Measurements from ENCODE around the gene PHACTR3.

Gene PHACTR3

DNA sequence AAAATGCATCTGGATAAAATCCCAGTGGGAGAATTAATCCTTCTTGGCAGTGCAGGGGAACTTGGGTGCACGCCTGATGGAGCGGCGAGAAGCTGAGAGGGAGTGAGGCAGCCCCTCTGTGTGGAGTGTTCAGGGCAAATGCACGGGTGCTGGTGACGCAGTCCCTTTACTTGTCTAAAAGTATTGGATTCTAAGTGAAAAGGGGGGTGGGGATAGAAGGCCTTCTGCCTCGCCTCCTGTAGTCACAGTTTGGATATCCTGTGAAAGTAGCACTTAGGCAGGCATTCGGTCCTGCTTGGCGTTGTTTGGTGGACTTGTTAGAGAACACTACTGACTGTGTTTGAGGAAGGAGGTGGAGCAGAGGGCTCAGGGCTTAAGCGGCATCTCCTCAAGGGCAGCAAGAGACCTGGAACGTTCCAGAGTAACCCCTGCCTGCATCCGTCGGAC, 39.3 kb downstream of the PHACTR3 start:
- H3K79me2 ChIP-seq (ENCODE audit: control insufficient read depth, low read length), result no peaks in the 10 kb centered on the region
- H3K4me3 ChIP-seq (ENCODE audit: low read length), result no peak overlapping the region
- H4K20me1 ChIP-seq (ENCODE audit: control insufficient read depth, insufficient read depth, low read depth, low read length), result no peaks in the 10 kb centered on the region
- H3K36me3 ChIP-seq (ENCODE audit: control insufficient read depth, low read length), result no peaks in the 10 kb centered on the region
- H3K9me2 ChIP-seq (replicated peaks; ENCODE audit: control insufficient read depth, low read length), result no peaks in the 10 kb centered on the region
- no peaks in the 10 kb centered on the region for H3K27me3 ChIP-seq (ENCODE audit: control insufficient read depth, low read length)
- H3K27ac ChIP-seq (ENCODE audit: low read depth, low read length), result no peak overlapping the region
- no peaks in the 10 kb centered on the region for H3F3A ChIP-seq (ENCODE audit: control insufficient read depth, insufficient read depth)
- no peak for TF ChIP-seq EZH2phosphoT487 (IDR thresholded peaks at IDR 0.05; ENCODE audit: borderline replicate concordance, low read length)
- TF ChIP-seq, protein P1, sequence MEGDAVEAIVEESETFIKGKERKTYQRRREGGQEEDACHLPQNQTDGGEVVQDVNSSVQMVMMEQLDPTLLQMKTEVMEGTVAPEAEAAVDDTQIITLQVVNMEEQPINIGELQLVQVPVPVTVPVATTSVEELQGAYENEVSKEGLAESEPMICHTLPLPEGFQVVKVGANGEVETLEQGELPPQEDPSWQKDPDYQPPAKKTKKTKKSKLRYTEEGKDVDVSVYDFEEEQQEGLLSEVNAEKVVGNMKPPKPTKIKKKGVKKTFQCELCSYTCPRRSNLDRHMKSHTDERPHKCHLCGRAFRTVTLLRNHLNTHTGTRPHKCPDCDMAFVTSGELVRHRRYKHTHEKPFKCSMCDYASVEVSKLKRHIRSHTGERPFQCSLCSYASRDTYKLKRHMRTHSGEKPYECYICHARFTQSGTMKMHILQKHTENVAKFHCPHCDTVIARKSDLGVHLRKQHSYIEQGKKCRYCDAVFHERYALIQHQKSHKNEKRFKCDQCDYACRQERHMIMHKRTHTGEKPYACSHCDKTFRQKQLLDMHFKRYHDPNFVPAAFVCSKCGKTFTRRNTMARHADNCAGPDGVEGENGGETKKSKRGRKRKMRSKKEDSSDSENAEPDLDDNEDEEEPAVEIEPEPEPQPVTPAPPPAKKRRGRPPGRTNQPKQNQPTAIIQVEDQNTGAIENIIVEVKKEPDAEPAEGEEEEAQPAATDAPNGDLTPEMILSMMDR (IDR thresholded peaks at IDR 0.05; ENCODE audit: low read depth, low read length, poor library complexity, severe bottlenecking), result no peak
- H3K4me2 ChIP-seq (ENCODE audit: low read length), result no peak overlapping the region
- no peaks in the 10 kb centered on the region for H3K4me1 ChIP-seq (ENCODE audit: control insufficient read depth, low read length)
- no peaks in the 10 kb centered on the region for H3K9me3 ChIP-seq (ENCODE audit: control insufficient read depth, insufficient read depth, low read length)

GRCh38 chr20:59644371-59644939, 40.1 kb downstream of the PHACTR3 start:
- H3K27me3 ChIP-seq (ENCODE audit: control insufficient read depth, low read length), result no peaks in the 10 kb centered on the region
- H3K4me1 ChIP-seq (ENCODE audit: control insufficient read depth, low read length), result no peaks in the 10 kb centered on the region
- no peaks in the 10 kb centered on the region for H3K9me3 ChIP-seq (ENCODE audit: control insufficient read depth, insufficient read depth, low read length)

DNA sequence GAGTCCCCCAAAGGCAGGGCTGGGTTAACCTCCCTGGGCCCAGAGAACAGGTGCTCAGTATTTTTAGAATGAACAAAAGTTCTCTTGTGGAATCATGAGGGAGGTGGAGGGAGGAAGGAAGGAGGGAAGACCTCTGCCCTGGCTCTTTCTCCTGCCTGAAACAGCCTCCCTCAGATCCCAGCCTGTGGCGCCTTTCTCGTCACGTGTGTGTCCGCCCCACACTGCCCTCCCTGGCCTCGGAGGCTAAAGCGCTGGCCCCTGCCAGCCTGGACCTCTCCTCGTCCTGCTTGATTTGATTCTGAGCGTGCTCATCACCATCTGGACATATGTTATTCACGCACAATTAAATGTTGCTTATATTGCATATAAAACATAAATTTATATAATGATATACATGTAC, 40.9 kb downstream of the PHACTR3 start:
- Histone ChIP-seq H3K9me2 (replicated peaks; ENCODE audit: control insufficient read depth, low read length) (no peaks in the 10 kb centered on the region), H4K20me1 (ENCODE audit: control insufficient read depth, insufficient read depth, low read depth, low read length) (no peaks in the 10 kb centered on the region), H3K4me2 (ENCODE audit: low read length) (no peak overlapping the region), H3K4me1 (ENCODE audit: control insufficient read depth, low read length) (no peaks in the 10 kb centered on the region), H3K27ac (ENCODE audit: low read depth, low read length) (no peak overlapping the region), H3K79me2 (ENCODE audit: control insufficient read depth, low read length) (no peaks in the 10 kb centered on the region), H3F3A (ENCODE audit: control insufficient read depth, insufficient read depth) (no peaks in the 10 kb centered on the region), H3K36me3 (ENCODE audit: control insufficient read depth, low read length) (no peaks in the 10 kb centered on the region), H3K9me3 (ENCODE audit: control insufficient read depth, insufficient read depth, low read length) (no peaks in the 10 kb centered on the region), H3K27me3 (ENCODE audit: control insufficient read depth, low read length) (no peaks in the 10 kb centered on the region), H3K4me3 (ENCODE audit: low read length) (no peak overlapping the region)
- TF ChIP-seq EZH2phosphoT487 (IDR thresholded peaks at IDR 0.05; ENCODE audit: borderline replicate concordance, low read length), result no peak
- TF ChIP-seq, protein P1 (IDR thresholded peaks at IDR 0.05; ENCODE audit: low read depth, low read length, poor library complexity, severe bottlenecking), result no peak

More at GRCh38 chr20:59644371-59644939, 40.1 kb downstream of the PHACTR3 start:
- Histone ChIP-seq H3K36me3 (ENCODE audit: control insufficient read depth, low read length) (no peaks in the 10 kb centered on the region), H3K79me2 (ENCODE audit: control insufficient read depth, low read length) (no peaks in the 10 kb centered on the region), H3K27ac (ENCODE audit: low read depth, low read length) (no peak overlapping the region), H4K20me1 (ENCODE audit: control insufficient read depth, insufficient read depth, low read depth, low read length) (no peaks in the 10 kb centered on the region), H3F3A (ENCODE audit: control insufficient read depth, insufficient read depth) (no peaks in the 10 kb centered on the region), H3K9me2 (replicated peaks; ENCODE audit: control insufficient read depth, low read length) (no peaks in the 10 kb centered on the region), H3K4me3 (ENCODE audit: low read length) (no peak overlapping the region), H3K4me2 (ENCODE audit: low read length) (no peak overlapping the region)
- TF ChIP-seq, protein P1 (IDR thresholded peaks at IDR 0.05; ENCODE audit: low read depth, low read length, poor library complexity, severe bottlenecking), result no peak
- no peak for TF ChIP-seq EZH2phosphoT487 (IDR thresholded peaks at IDR 0.05; ENCODE audit: borderline replicate concordance, low read length)
